HepG2 (cell line): Measurements from ENCODE around the gene FOXL3. TPM values are rescaled to one million over a fixed set of nuclear protein-coding genes. Genes with fewer than 3 reads are reported as not detected.

ENCODE experiments used
- ATAC-seq: fragments of 200-7000 bp; cut with Tn5 transposase; 3 replicates; pipeline ENCODE4 v1.9.1; 2020; ENCODE audit warnings: mild to moderate bottlenecking, moderate library complexity
- BruUV-seq: library from RNA; stranded (reverse); fragments of 400-500 nt; replicated peaks from 2 replicates; lab custom pipeline; 2021; lab: Mats Ljungman, UMichigan
- CTCF ChIA-PET: fragments of 300-600 bp; formaldehyde crosslinking; extraction: SDS; loops from one replicate; lab custom pipeline; 2021; ENCODE audit warnings: low total read pairs, inconsistent platforms, low intra/inter-chr PET ratio; lab: Yijun Ruan, JAX
- POLR2A ChIA-PET: fragments of 350-600 bp; sonication (Branson Sonifier 250); formaldehyde crosslinking; loops from one replicate; lab custom pipeline; 2020; ENCODE audit warnings: antibody characterized with exemption, inconsistent platforms; lab: Yijun Ruan, JAX
- DNase-seq: peaks from one replicate; pipeline ENCODE4 v3.0.0-alpha.2; 2015; ENCODE audit warnings: low spot score
- FAIRE-seq: peaks from 3 replicates; lab custom pipeline; 2011; peaks lifted over from hg19 to GRCh38; lab: Jason Lieb, UNC
- H2AFZ ChIP-seq: one replicate; pipeline ENCODE4 v1.6.1; 2011; ENCODE audit warnings: low read length, inconsistent platforms
- H3K27ac ChIP-seq: fragments of 300-600 bp; 3 replicates; pipeline ENCODE4 v1.8.0; 2011; ENCODE audit warnings: mixed run types, mild to moderate bottlenecking, mixed read lengths, low read length, inconsistent platforms; ENCODE audit not compliant: insufficient read depth; ENCODE audit errors: extremely low read length
- H3K27me3 ChIP-seq, 2 experiments: fragments of 200-600 bp in 1 of 2; 2 replicates in 1 of 2; 3 replicates in 1 of 2; pipeline versions ENCODE4 v1.6.0 to v1.8.0; 2011; ENCODE audit warnings: low read length in 2 of 2, mild to moderate bottlenecking in 2 of 2, moderate library complexity in 2 of 2, inconsistent platforms in 1 of 2; ENCODE audit not compliant: insufficient read depth in 2 of 2, control insufficient read depth in 1 of 2
- H3K36me3 ChIP-seq, 2 experiments: fragments of 200-600 bp in 1 of 2; replicated peaks in 1 of 2; 2 replicates in 1 of 2; 3 replicates in 1 of 2; pipeline versions ENCODE4 v1.5.1 to v1.8.0; 2011; ENCODE audit warnings: low read length in 2 of 2, inconsistent platforms in 1 of 2; ENCODE audit not compliant: insufficient read depth in 2 of 2, control insufficient read depth in 1 of 2
- H3K4me1 ChIP-seq: 2 replicates; pipeline ENCODE4 v1.5.1; 2012; ENCODE audit warnings: low read length, inconsistent platforms; ENCODE audit not compliant: insufficient read depth
- H3K4me2 ChIP-seq: 2 replicates; pipeline ENCODE4 v1.6.0; 2011; ENCODE audit warnings: low read depth, low read length, inconsistent platforms
- H3K4me3 ChIP-seq, 3 experiments: fragments of 200-600 bp in 1 of 3; sonication (generic), shearing (Covaris generic) in 1 of 3; replicated peaks in 1 of 3; 2 replicates each; pipeline ENCODE4 v1.5.1; 2011 to 2016; ENCODE audit warnings: low read length in 3 of 3, inconsistent platforms in 2 of 3, low read depth in 2 of 3, mild to moderate bottlenecking in 2 of 3, control low read depth in 1 of 3, mixed read lengths in 1 of 3; ENCODE audit not compliant: insufficient read depth in 1 of 3
- H3K79me2 ChIP-seq: one replicate; pipeline ENCODE4 v1.6.1; 2011; ENCODE audit warnings: low read length, inconsistent platforms; ENCODE audit not compliant: insufficient read depth
- H3K9ac ChIP-seq: 2 replicates; pipeline ENCODE4 v1.6.0; 2011; ENCODE audit warnings: mild to moderate bottlenecking, low read depth, low read length, inconsistent platforms; ENCODE audit not compliant: insufficient read depth
- H3K9me3 ChIP-seq: 2 replicates; pipeline ENCODE4 v1.5.1; 2012; ENCODE audit warnings: mild to moderate bottlenecking, low read length
- H4K20me1 ChIP-seq: 2 replicates; pipeline ENCODE4 v1.6.0; 2011; ENCODE audit warnings: inconsistent platforms, mild to moderate bottlenecking, low read length, moderate library complexity; ENCODE audit not compliant: insufficient read depth
- HNRNPH1 ChIP-seq: fragments of 200-400 bp; formaldehyde crosslinking; optimal IDR thresholded peaks from 2 replicates; pipeline ENCODE3; 2017; ENCODE audit warnings: mild to moderate bottlenecking, low read depth, low read length
- HNRNPL ChIP-seq: fragments of 200-400 bp; formaldehyde crosslinking; IDR thresholded peaks from 2 replicates; pipeline ENCODE4 v1.6.1; 2017; ENCODE audit warnings: mild to moderate bottlenecking, low read depth, low read length
- NFATC3 ChIP-seq: sonication (generic); formaldehyde crosslinking; IDR thresholded peaks from 2 replicates; pipeline ENCODE4 v1.5.1; 2020; ENCODE audit warnings: mild to moderate bottlenecking, missing genetic modification reagents
- NFKB2 ChIP-seq: sonication (generic); formaldehyde crosslinking; IDR thresholded peaks from 2 replicates; pipeline ENCODE4 v1.4.0; 2020; ENCODE audit warnings: missing genetic modification reagents, borderline replicate concordance
- NFYB ChIP-seq: sonication (generic); formaldehyde crosslinking; IDR thresholded peaks from 2 replicates; pipeline ENCODE4 v1.4.0; 2020; ENCODE audit warnings: missing genetic modification reagents
- RBM22 ChIP-seq: fragments of 200-400 bp; formaldehyde crosslinking; optimal IDR thresholded peaks from 2 replicates; pipeline ENCODE3; 2017; ENCODE audit warnings: mild to moderate bottlenecking, low read length, moderate library complexity
- SP2 ChIP-seq: sonication (generic); formaldehyde crosslinking; IDR thresholded peaks from 2 replicates; pipeline ENCODE4 v1.5.1; 2020; ENCODE audit warnings: mild to moderate bottlenecking, missing genetic modification reagents
- SPEN ChIP-seq: sonication (generic); formaldehyde crosslinking; IDR thresholded peaks from 2 replicates; pipeline ENCODE4 v1.5.1; 2020; ENCODE audit warnings: low read depth, mild to moderate bottlenecking, missing genetic modification reagents
- ZFP62 ChIP-seq: sonication (generic); formaldehyde crosslinking; IDR thresholded peaks from 2 replicates; pipeline ENCODE4 v1.4.0; 2020; ENCODE audit warnings: missing genetic modification reagents
- ZFP90 ChIP-seq: sonication (generic); formaldehyde crosslinking; IDR thresholded peaks from 2 replicates; pipeline ENCODE4 v1.8.0; 2022; ENCODE audit warnings: missing genetic modification reagents, mild to moderate bottlenecking, inconsistent platforms, borderline replicate concordance
- ZMYM2 ChIP-seq: sonication (generic); formaldehyde crosslinking; IDR thresholded peaks from 2 replicates; pipeline ENCODE4 v1.8.0; 2022; ENCODE audit warnings: mild to moderate bottlenecking, missing genetic modification reagents
- ZNF703 ChIP-seq: sonication (generic); formaldehyde crosslinking; IDR thresholded peaks from 2 replicates; pipeline ENCODE4 v1.5.1; 2020; ENCODE audit warnings: missing genetic modification reagents, mild to moderate bottlenecking, moderate library complexity, borderline replicate concordance
- WGBS: methylation state at CpG from one replicate; pipeline ENCODE4 v1.1.6; 2017; ENCODE audit warnings: low lambda C conversion rate; 5-methylcytosine and 5-hydroxymethylcytosine counted together
- in situ Hi-C: cut with HindIII; loops from 2 replicates; pipeline ENCODE4 v1.10.0; 2017; ENCODE audit warnings: low pct_unique_long_range_greater_than_20kb; ENCODE audit not compliant: extremely low pct_ligation_motif_present
- intact Hi-C: fragments of 100-400 bp; cut with micrococcal nuclease; formaldehyde crosslinking; loops from one replicate; pipeline ENCODE4 v1.10.0; 2022; ENCODE audit not compliant: unreplicated experiment
- polyA plus RNA-seq, 8 experiments: library from polyadenylated mRNA; depleted of rRNA in 3 of 8; stranded (reverse) in 7 of 8; unstranded in 1 of 8; fragments of >200 nt; fragmentation: Illumina TruSeq in 4 of 8; extraction: Trizol in 4 of 8; gene quantifications; 2 replicates each; pipeline versions ENCODE4 v1.2.1 to v1.2.3, GENCODE V29; 2011 to 2016; ENCODE audit warnings: low read depth in 4 of 8, missing spikeins in 1 of 8, mixed read lengths in 1 of 8; ENCODE audit not compliant: insufficient read depth in 1 of 8
- total RNA-seq, 5 experiments: library from RNA; depleted of rRNA; stranded (reverse); fragments of >200 nt; fragmentation: Illumina TruSeq; extraction: Trizol; gene quantifications; 2 replicates each; pipeline ENCODE4 v1.2.3, GENCODE V29; 2016; ENCODE audit warnings: low read depth in 1 of 5
- TF ChIP-seq, protein P1 (sequence below): sonication (generic); formaldehyde crosslinking; IDR thresholded peaks from 2 replicates; pipeline ENCODE4 v1.5.1; 2020; ENCODE audit warnings: mild to moderate bottlenecking, missing genetic modification reagents, moderate library complexity

FOXL3 gene
- total and polyA plus RNA-seq, 2 of the 13 experiments (the other 11 are each of a cell fraction or from before 2014, with no cell fraction given): not detected

DNA sequence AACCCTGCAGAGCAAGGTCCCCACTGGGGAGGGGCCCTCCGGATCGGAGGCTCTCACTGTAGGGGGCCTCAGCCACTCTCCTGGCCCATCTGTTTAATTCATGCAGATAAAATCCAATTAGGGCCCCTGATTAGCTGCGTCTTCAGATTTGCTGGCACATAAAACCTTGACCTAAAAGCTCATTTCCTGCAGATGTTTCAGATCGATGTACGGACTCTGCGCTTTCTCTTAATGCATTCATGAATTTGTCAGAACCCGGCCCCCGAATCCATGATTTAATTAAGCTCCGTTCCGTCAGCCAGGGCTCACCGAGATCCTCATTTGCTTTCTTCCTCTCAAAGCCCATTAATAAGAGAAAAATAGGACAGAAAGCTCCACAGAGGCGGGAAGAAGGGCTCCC is 40.0 kb upstream of the FOXL3 start:
- Histone ChIP-seq H3K9ac (no peak overlapping the region), H3K79me2 (no peaks in the 10 kb centered on the region), H3K27ac (no peak overlapping the region), H2AFZ (no peak overlapping the region), H3K36me3 (peaks cover 18 to 54% of the 10 kb centered on the region in 2 experiments; a peak in 4 of 5 replicates), H3K27me3 (no peaks in the 10 kb centered on the region), H3K4me2 (no peak overlapping the region), H4K20me1 (no peaks in the 10 kb centered on the region), H3K4me1 (no peaks in the 10 kb centered on the region), H3K9me3 (no peaks in the 10 kb centered on the region), H3K4me3 (no peak overlapping the region)
- intact Hi-C loops: no loop called here
- BruUV-seq: no TSS peak
- POLR2A ChIA-PET: no interaction called here
- in situ Hi-C loops: no loop called here
- ATAC-seq: no peak
- FAIRE-seq: no peak
- 93% methylated on average over 10 of the region's 12 CpGs for WGBS
- CTCF ChIA-PET: no interaction called here
- DNase-seq: no peak
- TF ChIP-seq ZFP62 (CRISPR knock-in tag): no peak
- no peak for TF ChIP-seq RBM22
- TF ChIP-seq ZFP90: no peak
- TF ChIP-seq SPEN (CRISPR knock-in tag): no peak
- no peak for TF ChIP-seq SP2 (CRISPR knock-in tag)
- TF ChIP-seq ZNF703 (CRISPR knock-in tag): no peak
- TF ChIP-seq NFYB (CRISPR knock-in tag): no peak

DNA sequence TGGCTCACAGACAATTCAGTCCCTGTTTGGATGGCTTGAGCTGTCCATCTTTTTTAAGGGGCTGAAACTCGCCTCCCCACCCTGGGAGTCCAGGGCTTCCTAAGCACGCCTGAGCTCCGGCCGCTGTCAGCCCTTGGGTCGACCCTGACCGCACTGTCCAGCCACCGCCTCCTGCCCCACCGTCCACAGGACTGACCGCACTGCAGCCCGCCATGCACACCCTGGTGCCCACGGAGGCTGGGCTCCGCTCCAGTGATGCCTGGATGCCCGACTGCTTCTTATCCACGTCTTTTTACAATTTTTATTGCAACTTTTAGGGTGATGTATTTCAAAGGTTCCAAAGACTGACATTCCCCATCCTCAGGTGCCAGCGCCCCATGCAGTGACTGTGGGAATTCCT is 39.4 kb upstream of the FOXL3 start:
- H3K9ac ChIP-seq: no peak overlapping the region
- H3K4me1 ChIP-seq: no peaks in the 10 kb centered on the region
- no peaks in the 10 kb centered on the region for H3K79me2 ChIP-seq
- no peak overlapping the region for H3K27ac ChIP-seq
- intact Hi-C loops: no loop called here
- in situ Hi-C loops: no loop called here
- no peaks in the 10 kb centered on the region for H3K9me3 ChIP-seq
- no peak for FAIRE-seq
- H4K20me1 ChIP-seq: no peaks in the 10 kb centered on the region
- no peak overlapping the region for H3K4me3 ChIP-seq
- H2AFZ ChIP-seq: no peak overlapping the region
- no peak for ATAC-seq
- 96% methylated on average over 15 of the region's 15 CpGs for WGBS
- DNase-seq: no peak
- ChIA-PET CTCF (no interaction called here), POLR2A (no interaction called here)
- no peak overlapping the region for H3K4me2 ChIP-seq
- H3K36me3 ChIP-seq: peaks cover 17 to 52% of the 10 kb centered on the region in 2 experiments; a peak in 4 of 5 replicates
- no peaks in the 10 kb centered on the region for H3K27me3 ChIP-seq
- BruUV-seq: no TSS peak
- TF ChIP-seq NFKB2 (CRISPR knock-in tag) (no peak), ZMYM2 (CRISPR knock-in tag) (no peak), HNRNPH1 (no peak), NFATC3 (CRISPR knock-in tag) (no peak), HNRNPL (no peak)
- TF ChIP-seq, protein P1, sequence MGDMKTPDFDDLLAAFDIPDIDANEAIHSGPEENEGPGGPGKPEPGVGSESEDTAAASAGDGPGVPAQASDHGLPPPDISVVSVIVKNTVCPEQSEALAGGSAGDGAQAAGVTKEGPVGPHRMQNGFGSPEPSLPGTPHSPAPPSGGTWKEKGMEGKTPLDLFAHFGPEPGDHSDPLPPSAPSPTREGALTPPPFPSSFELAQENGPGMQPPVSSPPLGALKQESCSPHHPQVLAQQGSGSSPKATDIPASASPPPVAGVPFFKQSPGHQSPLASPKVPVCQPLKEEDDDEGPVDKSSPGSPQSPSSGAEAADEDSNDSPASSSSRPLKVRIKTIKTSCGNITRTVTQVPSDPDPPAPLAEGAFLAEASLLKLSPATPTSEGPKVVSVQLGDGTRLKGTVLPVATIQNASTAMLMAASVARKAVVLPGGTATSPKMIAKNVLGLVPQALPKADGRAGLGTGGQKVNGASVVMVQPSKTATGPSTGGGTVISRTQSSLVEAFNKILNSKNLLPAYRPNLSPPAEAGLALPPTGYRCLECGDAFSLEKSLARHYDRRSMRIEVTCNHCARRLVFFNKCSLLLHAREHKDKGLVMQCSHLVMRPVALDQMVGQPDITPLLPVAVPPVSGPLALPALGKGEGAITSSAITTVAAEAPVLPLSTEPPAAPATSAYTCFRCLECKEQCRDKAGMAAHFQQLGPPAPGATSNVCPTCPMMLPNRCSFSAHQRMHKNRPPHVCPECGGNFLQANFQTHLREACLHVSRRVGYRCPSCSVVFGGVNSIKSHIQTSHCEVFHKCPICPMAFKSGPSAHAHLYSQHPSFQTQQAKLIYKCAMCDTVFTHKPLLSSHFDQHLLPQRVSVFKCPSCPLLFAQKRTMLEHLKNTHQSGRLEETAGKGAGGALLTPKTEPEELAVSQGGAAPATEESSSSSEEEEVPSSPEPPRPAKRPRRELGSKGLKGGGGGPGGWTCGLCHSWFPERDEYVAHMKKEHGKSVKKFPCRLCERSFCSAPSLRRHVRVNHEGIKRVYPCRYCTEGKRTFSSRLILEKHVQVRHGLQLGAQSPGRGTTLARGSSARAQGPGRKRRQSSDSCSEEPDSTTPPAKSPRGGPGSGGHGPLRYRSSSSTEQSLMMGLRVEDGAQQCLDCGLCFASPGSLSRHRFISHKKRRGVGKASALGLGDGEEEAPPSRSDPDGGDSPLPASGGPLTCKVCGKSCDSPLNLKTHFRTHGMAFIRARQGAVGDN (CRISPR knock-in tag): no peak
